IMR-90 (cell line): ENCODE measurements around the gene TAS2R40. TPM values are rescaled to one million over a fixed set of nuclear protein-coding genes. Genes with fewer than 3 reads are reported as not detected.

Experiments
- ATAC-seq: fragments of 200-7000 bp; cut with Tn5 transposase; 2 replicates; pipeline ENCODE4 v1.9.1; 2020; ENCODE audit warnings: low read depth, mild to moderate bottlenecking, moderate library complexity
- BruUV-seq: library from RNA; stranded (reverse); fragments of 400-500 nt; replicated peaks from 2 replicates; lab custom pipeline; 2021; lab: Mats Ljungman, UMichigan
- CTCF ChIA-PET: fragments of 300-600 bp; formaldehyde crosslinking; extraction: SDS; loops from one replicate; lab custom pipeline; 2021; ENCODE audit warnings: antibody characterized with exemption; lab: Yijun Ruan, JAX
- POLR2A ChIA-PET: fragments of 300-600 bp; sonication (Branson Sonifier 250); formaldehyde crosslinking; loops from one replicate; lab custom pipeline; 2022; ENCODE audit warnings: antibody characterized with exemption; ENCODE audit not compliant: unreplicated experiment; lab: Charles Lee
- DNase-seq: peaks from one replicate; pipeline ENCODE4 v3.0.0; 2013
- H2AFZ ChIP-seq: replicated peaks from 2 replicates; pipeline ENCODE3; 2013; ENCODE audit warnings: low read length, mild to moderate bottlenecking; ENCODE audit not compliant: poor library complexity
- H2AK5ac ChIP-seq: 2 replicates; pipeline ENCODE4 v1.6.1; 2013; ENCODE audit warnings: low read depth, low read length, inconsistent platforms
- H2AK9ac ChIP-seq: replicated peaks from 2 replicates; pipeline ENCODE3; 2013; ENCODE audit warnings: mild to moderate bottlenecking, low read depth, low read length, moderate library complexity; ENCODE audit not compliant: poor library complexity
- H2BK120ac ChIP-seq: 2 replicates; pipeline ENCODE4 v1.6.1; 2013; ENCODE audit warnings: low read depth, low read length, inconsistent platforms
- H2BK15ac ChIP-seq: 3 replicates; pipeline ENCODE4 v1.6.1; 2013; ENCODE audit warnings: low read depth, low read length, inconsistent platforms
- H2BK20ac ChIP-seq: 2 replicates; pipeline ENCODE4 v1.6.1; 2013; ENCODE audit warnings: low read depth, mild to moderate bottlenecking, inconsistent platforms, low read length, moderate library complexity
- H2BK5ac ChIP-seq: 2 replicates; pipeline ENCODE4 v1.6.1; 2013; ENCODE audit warnings: mild to moderate bottlenecking, low read depth, low read length, inconsistent platforms; ENCODE audit not compliant: poor library complexity, severe bottlenecking
- H3K14ac ChIP-seq: replicated peaks from 2 replicates; pipeline ENCODE4 v1.6.1; 2013; ENCODE audit warnings: low read depth, low read length, inconsistent platforms
- H3K18ac ChIP-seq: 2 replicates; pipeline ENCODE4 v1.6.1; 2013; ENCODE audit warnings: low read depth, low read length, control low read depth
- H3K23ac ChIP-seq: 2 replicates; pipeline ENCODE4 v1.6.1; 2013; ENCODE audit warnings: low read depth, low read length, inconsistent platforms
- H3K27ac ChIP-seq: 2 replicates; pipeline ENCODE4 v1.5.1; 2013; ENCODE audit warnings: mild to moderate bottlenecking, control low read depth, low read length; ENCODE audit not compliant: insufficient read depth
- H3K27me3 ChIP-seq: 2 replicates; pipeline ENCODE4 v1.6.1; 2013; ENCODE audit warnings: low read length; ENCODE audit not compliant: control insufficient read depth, insufficient read depth
- H3K36me3 ChIP-seq: 2 replicates; pipeline ENCODE4 v1.6.1; 2013; ENCODE audit warnings: low read length, mixed read lengths; ENCODE audit not compliant: control insufficient read depth, insufficient read depth
- H3K4ac ChIP-seq: 2 replicates; pipeline ENCODE4 v1.6.1; 2013; ENCODE audit warnings: low read depth, low read length, inconsistent platforms
- H3K4me1 ChIP-seq: 2 replicates; pipeline ENCODE4 v1.6.1; 2013; ENCODE audit warnings: low read length, mixed read lengths; ENCODE audit not compliant: control insufficient read depth, insufficient read depth
- H3K4me2 ChIP-seq: 2 replicates; pipeline ENCODE4 v1.6.1; 2013; ENCODE audit warnings: low read depth, mild to moderate bottlenecking, control low read depth, low read length, moderate library complexity
- H3K4me3 ChIP-seq: 2 replicates; pipeline ENCODE4 v1.5.1; 2013; ENCODE audit warnings: low read depth, mild to moderate bottlenecking, control low read depth, low read length, moderate library complexity; ENCODE audit not compliant: insufficient read depth
- H3K56ac ChIP-seq: 2 replicates; pipeline ENCODE4 v1.6.1; 2013; ENCODE audit warnings: low read length, inconsistent platforms; ENCODE audit not compliant: insufficient read depth; ENCODE audit errors: extremely low read depth
- H3K79me1 ChIP-seq, 2 experiments: 2 replicates each; pipeline ENCODE4 v1.6.1; 2013; ENCODE audit warnings: low read length in 2 of 2, inconsistent platforms in 1 of 2, low read depth in 1 of 2
- H3K9ac ChIP-seq: 2 replicates; pipeline ENCODE4 v1.6.1; 2013; ENCODE audit warnings: low read depth, low read length, control low read depth
- H3K9me1 ChIP-seq: 2 replicates; pipeline ENCODE4 v1.6.1; 2013; ENCODE audit warnings: low read length, inconsistent platforms; ENCODE audit not compliant: insufficient read depth
- H3K9me3 ChIP-seq: 2 replicates; pipeline ENCODE4 v1.6.1; 2013; ENCODE audit warnings: low read length; ENCODE audit not compliant: control insufficient read depth, insufficient read depth
- H4K20me1 ChIP-seq: 2 replicates; pipeline ENCODE4 v1.6.1; 2013; ENCODE audit warnings: low read length, inconsistent platforms; ENCODE audit not compliant: insufficient read depth
- H4K5ac ChIP-seq: 2 replicates; pipeline ENCODE4 v1.6.1; 2013; ENCODE audit warnings: mild to moderate bottlenecking, low read depth, low read length, control low read depth
- H4K8ac ChIP-seq, 2 experiments: 2 replicates each; pipeline ENCODE4 v1.6.1; 2013; ENCODE audit warnings: low read depth in 2 of 2, low read length in 2 of 2, control low read depth in 1 of 2, inconsistent platforms in 1 of 2
- H4K91ac ChIP-seq: 2 replicates; pipeline ENCODE4 v1.6.1; 2013; ENCODE audit warnings: low read depth, low read length, inconsistent platforms; ENCODE audit not compliant: insufficient read depth
- BHLHE40 ChIP-seq: fragments of 150-350 bp; IDR thresholded peaks from 2 replicates; pipeline ENCODE4 v1.6.1; 2016; ENCODE audit warnings: mild to moderate bottlenecking, low read depth, low read length
- CTCF ChIP-seq: conservative IDR thresholded peaks from 2 replicates; pipeline ENCODE4 v1.5.1; 2012; ENCODE audit warnings: mild to moderate bottlenecking, low read depth, low read length, improper control_type of control experiment
- RAD21 ChIP-seq: IDR thresholded peaks from 2 replicates; pipeline ENCODE4 v1.6.1; 2012; ENCODE audit warnings: low read length, improper control_type of control experiment
- SMC3 ChIP-seq: fragments of 150-350 bp; IDR thresholded peaks from 2 replicates; pipeline ENCODE4 v1.6.1; 2016; ENCODE audit warnings: low read depth, mild to moderate bottlenecking, antibody characterized with exemption, low read length, moderate library complexity
- whole genome bisulfite sequencing, 2 experiments: methylation state at CpG; one replicate each; pipeline versions ENCODE4 v1.1.5 to v1.1.7; 2013; ENCODE audit warnings: missing lambda C conversion rate in 2 of 2; ENCODE audit not compliant: insufficient read length in 1 of 2; ENCODE audit errors: extremely low coverage in 2 of 2; 5-methylcytosine and 5-hydroxymethylcytosine counted together
- dilution Hi-C: fragments of 300-500 bp; cut with HindIII; formaldehyde crosslinking; loops from one replicate; pipeline ENCODE4 v1.14.3; 2018; ENCODE audit warnings: low sequenced_read_pairs; ENCODE audit not compliant: unreplicated experiment
- in situ Hi-C: fragments of 300-500 bp; cut with MboI; formaldehyde crosslinking; loops from 3 replicates; pipeline ENCODE4 v1.14.3; 2019; ENCODE audit warnings: low sequenced_read_pairs, inconsistent platforms, mixed read lengths
- intact Hi-C: fragments of 100-400 bp; cut with micrococcal nuclease; formaldehyde crosslinking; loops from 2 replicates; pipeline ENCODE4 v1.10.0; 2022
- polyA plus RNA-seq, 3 experiments: library from polyadenylated mRNA; depleted of rRNA; stranded (reverse); fragments of >200 nt; gene quantifications; 2 replicates each; pipeline ENCODE4 v1.2.3, GENCODE V29; 2012; ENCODE audit warnings: low replicate concordance in 1 of 3
- total RNA-seq: library from RNA; depleted of rRNA; stranded (reverse); fragments of >200 nt; gene quantifications from 2 replicates; pipeline ENCODE4 v1.2.3, GENCODE V29; 2012
- TF ChIP-seq, protein P1 (sequence below): fragments of 150-350 bp; IDR thresholded peaks from 2 replicates; pipeline ENCODE4 v1.6.1; 2017; ENCODE audit warnings: mild to moderate bottlenecking, antibody characterized with exemption, low read length, low read depth

TAS2R40 gene
- total and polyA plus RNA-seq, 2 of the 4 experiments (the other 2 are of a cell fraction) = not detected

DNA sequence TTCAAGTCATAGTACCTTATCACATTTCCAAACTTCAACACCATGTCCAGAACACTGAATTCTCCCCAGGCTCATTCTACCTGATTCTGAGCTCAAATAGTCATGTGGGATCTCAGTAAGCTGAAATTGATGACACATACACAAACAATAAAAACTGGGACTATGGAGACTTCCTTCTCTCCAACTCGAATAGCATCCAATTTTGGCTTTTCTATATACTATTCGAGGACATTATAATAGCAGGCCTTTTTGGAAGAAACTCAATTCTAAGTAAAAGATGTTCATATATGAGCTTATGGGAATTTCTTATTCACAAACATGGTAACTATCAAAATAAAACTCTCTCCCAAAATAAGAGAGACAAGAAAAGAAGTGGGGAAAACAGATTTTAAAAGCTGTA lies 551 bp upstream of the TAS2R40 start:
- H4K5ac ChIP-seq = no peak overlapping the region
- H2AFZ ChIP-seq = no peak overlapping the region
- H2BK15ac ChIP-seq = no peak overlapping the region
- WGBS, 2 experiments = no CpG with 5 or more reads among the region's 2 CpGs
- H4K20me1 ChIP-seq = no peaks in the 10 kb centered on the region
- H3K4me1 ChIP-seq = no peaks in the 10 kb centered on the region
- no peaks in the 10 kb centered on the region for H3K36me3 ChIP-seq
- peaks cover 28% of the 10 kb centered on the region for H3K27me3 ChIP-seq
- no peak overlapping the region for H3K56ac ChIP-seq
- H3K79me1 ChIP-seq = no peaks in the 10 kb centered on the region
- H3K4me3 ChIP-seq = no peak overlapping the region
- no peak for ATAC-seq
- no peak overlapping the region for H4K8ac ChIP-seq
- H3K27ac ChIP-seq = no peak overlapping the region
- no peak overlapping the region for H3K9ac ChIP-seq
- H2BK5ac ChIP-seq = no peak overlapping the region
- no peak for TF ChIP-seq RAD21
- no peak for TF ChIP-seq BHLHE40
- TF ChIP-seq, protein P1, sequence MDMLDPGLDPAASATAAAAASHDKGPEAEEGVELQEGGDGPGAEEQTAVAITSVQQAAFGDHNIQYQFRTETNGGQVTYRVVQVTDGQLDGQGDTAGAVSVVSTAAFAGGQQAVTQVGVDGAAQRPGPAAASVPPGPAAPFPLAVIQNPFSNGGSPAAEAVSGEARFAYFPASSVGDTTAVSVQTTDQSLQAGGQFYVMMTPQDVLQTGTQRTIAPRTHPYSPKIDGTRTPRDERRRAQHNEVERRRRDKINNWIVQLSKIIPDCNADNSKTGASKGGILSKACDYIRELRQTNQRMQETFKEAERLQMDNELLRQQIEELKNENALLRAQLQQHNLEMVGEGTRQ = no peak
- TF ChIP-seq SMC3 = no peak
- no peak for TF ChIP-seq CTCF
- no peak overlapping the region for H3K4me2 ChIP-seq
- no peak overlapping the region for H2BK120ac ChIP-seq
- H3K9me3 ChIP-seq = no peaks in the 10 kb centered on the region
- ChIA-PET POLR2A (no interaction called here), CTCF (no interaction called here)
- dilution Hi-C loops (no loop called here), in situ Hi-C loops (loop anchor here (25.0 kb wide), 1 partner anchor 884 kb away; no protein-coding TSS in a partner anchor), intact Hi-C loops (no loop called here)
- DNase-seq = no peak
- H3K4ac ChIP-seq = no peak overlapping the region
- H4K91ac ChIP-seq = no peak overlapping the region
- no peak overlapping the region for H3K14ac ChIP-seq
- no peaks in the 10 kb centered on the region for H3K9me1 ChIP-seq
- H2BK20ac ChIP-seq = no peak overlapping the region
- BruUV-seq = no TSS peak
- no peak overlapping the region for H3K18ac ChIP-seq
- H2AK5ac ChIP-seq = no peak overlapping the region
- no peak overlapping the region for H2AK9ac ChIP-seq
- no peak overlapping the region for H3K23ac ChIP-seq
